ENCODE results near the gene TRIM77.
"Not testable (repeated sequence)": the region's sequence is repeated elsewhere in the genome, so short reads cannot be mapped to it uniquely, and the experiment has no call there.

The TRIM77 gene

GRCh38 chr11:89709999-89710398 is at the start of gene TRIM77:
TRIM77 (plus strand) TSS chr11:89710299; CDS start chr11:89710299, 0 bp downstream.
- not testable (repeated sequence) for DNase-seq

- DNase-seq: no peak
Measured at GRCh38 chr11:89667001-89667400, 43.1 kb upstream of the TRIM77 start.

- DNase-seq: not testable (repeated sequence)
Measured at GRCh38 chr11:89668158-89668557, 41.9 kb upstream of the TRIM77 start.

- DNase-seq: not testable (repeated sequence)
Measured at GRCh38 chr11:89669586-89669985, 40.5 kb upstream of the TRIM77 start.

- not testable (repeated sequence) for DNase-seq
Measured at GRCh38 chr11:89669993-89670669, 40.0 kb upstream of the TRIM77 start.

- DNase-seq: not testable (repeated sequence)
Measured at GRCh38 chr11:89672547-89672946, 37.6 kb upstream of the TRIM77 start.

GRCh38 chr11:89673380-89673779 is 36.7 kb upstream of the TRIM77 start:
- DNase-seq: not testable (repeated sequence)

GRCh38 chr11:89675383-89675782 is 34.7 kb upstream of the TRIM77 start:
- DNase-seq: not testable (repeated sequence)

GRCh38 chr11:89675948-89676347 is 34.2 kb upstream of the TRIM77 start:
- not testable (repeated sequence) for DNase-seq

- not testable (repeated sequence) for DNase-seq
Measured at GRCh38 chr11:89707080-89707479, 3.0 kb upstream of the TRIM77 start.

- not testable (repeated sequence) for DNase-seq
Measured at GRCh38 chr11:89724866-89725498, 14.9 kb downstream of the TRIM77 start.

GRCh38 chr11:89730215-89730614 is 20.1 kb downstream of the TRIM77 start:
- not testable (repeated sequence) for DNase-seq

GRCh38 chr11:89736566-89736965 is 26.5 kb downstream of the TRIM77 start:
- no peak for DNase-seq

- no peak for DNase-seq
Measured at GRCh38 chr11:89737116-89737515, 27.0 kb downstream of the TRIM77 start.

- DNase-seq: not testable (repeated sequence)
Measured at GRCh38 chr11:89741406-89741805, 31.3 kb downstream of the TRIM77 start.

GRCh38 chr11:89744158-89744557 is 34.1 kb downstream of the TRIM77 start:
- not testable (repeated sequence) for DNase-seq

GRCh38 chr11:89750822-89751221 is 40.7 kb downstream of the TRIM77 start:
- not testable (repeated sequence) for DNase-seq
